Glomerular endothelial cell (primary cell): ENCODE measurements around the gene DAD1. TPM values are rescaled to one million over a fixed set of nuclear protein-coding genes. Genes with fewer than 3 reads are reported as not detected.

Experiments used
- DNase-seq: peaks from one replicate; pipeline ENCODE4 v3.0.0-alpha.2; 2011; ENCODE audit warnings: low read depth, low spot score; ENCODE audit errors: extremely low read depth
- total RNA-seq: library from RNA; depleted of rRNA; stranded (reverse); fragments of >200 nt; gene quantifications from 2 replicates; pipeline ENCODE4 v1.2.3, GENCODE V29; 2015

The DAD1 gene
- total RNA-seq, 1 donor from 2014 or later, result 455 TPM

- no peak for DNase-seq
Observed at GRCh38 chr14:22521449-22522239, 67.4 kb downstream of the DAD1 start.

GRCh38 chr14:22520796-22521195, 68.2 kb downstream of the DAD1 start:
- no peak for DNase-seq

GRCh38 chr14:22519877-22520685, 68.9 kb downstream of the DAD1 start:
- no peak for DNase-seq

- no peak for DNase-seq
Observed at GRCh38 chr14:22518073-22518472, 71.0 kb downstream of the DAD1 start.

- no peak for DNase-seq
Observed at GRCh38 chr14:22517117-22517720, 71.8 kb downstream of the DAD1 start.

GRCh38 chr14:22515929-22516328, 73.1 kb downstream of the DAD1 start:
- no peak for DNase-seq

Other genes with a start within 250 kb of the DAD1 start
- 24.8 and 34.4 TPM in 2 replicates for gene ABHD4, start 9.1 kb upstream of the DAD1 start, total RNA-seq
- not detected in 2 replicates for gene OR6J1, start 55.1 kb upstream of the DAD1 start, total RNA-seq
- gene OXA1L, start 177.5 kb upstream of the DAD1 start, total RNA-seq, result 136 and 203 TPM in 2 replicates
- 27.2 and 38.2 TPM in 2 replicates for gene SLC7A7, start 226.2 kb upstream of the DAD1 start, total RNA-seq
- 97.6 and 305 TPM in 2 replicates for gene MRPL52, start 240.7 kb upstream of the DAD1 start, total RNA-seq
- gene MMP14, start 247.4 kb upstream of the DAD1 start, total RNA-seq, result 630 and 804 TPM in 2 replicates